Lower leg skin (tissue), 4 donors: ENCODE measurements around the gene PXYLP1. TPM values are rescaled to one million over a fixed set of nuclear protein-coding genes. Genes with fewer than 3 reads are reported as not detected.
A peak's percentile ranks its signal among the peaks of the same experiment; 100 is the strongest.

Source experiments
- DNase-seq, 2 donors: peaks; one replicate each; pipeline ENCODE4 v3.0.0-alpha.2; 2019; ENCODE audit warnings: low spot score in 2 of 2
- H3K4me3 ChIP-seq: fragments of 200-600 bp; sonication (generic); 2 replicates; pipeline ENCODE4 v1.5.1; 2017; ENCODE audit warnings: mild to moderate bottlenecking, low read depth; ENCODE audit not compliant: poor library complexity, severe bottlenecking
- CTCF ChIP-seq, 3 donors: fragments of 450-650 bp; IDR thresholded peaks; one replicate each; pipeline ENCODE4 v1.5.1; 2016; ENCODE audit warnings: antibody characterized with exemption in 3 of 3, mild to moderate bottlenecking in 3 of 3, moderate library complexity in 2 of 3
- POLR2A ChIP-seq, 2 donors: fragments of 450-650 bp; IDR thresholded peaks; one replicate each; pipeline ENCODE4 v1.6.1; 2016 to 2017; ENCODE audit warnings: antibody characterized with exemption in 2 of 2, mild to moderate bottlenecking in 1 of 2, moderate library complexity in 1 of 2
- WGBS, 2 donors: methylation state at CpG; one replicate each; pipeline ENCODE4 v1.1.5; 2018; 5-methylcytosine and 5-hydroxymethylcytosine counted together
- intact Hi-C: fragments of 100-400 bp; cut with DNase I; formaldehyde crosslinking; loops from one replicate; pipeline ENCODE4 v1.15.0; 2023; ENCODE audit warnings: low total_unique reads
- total RNA-seq, 4 donors: library from RNA; depleted of rRNA; stranded (reverse); fragments of >200 nt; gene quantifications; one replicate each; pipeline ENCODE4 v1.1.0, GENCODE V29; 2016

Gene PXYLP1
- total RNA-seq, 4 donors from 2014 or later, result 8.8 to 14.5 (median 10.2) TPM

DNA sequence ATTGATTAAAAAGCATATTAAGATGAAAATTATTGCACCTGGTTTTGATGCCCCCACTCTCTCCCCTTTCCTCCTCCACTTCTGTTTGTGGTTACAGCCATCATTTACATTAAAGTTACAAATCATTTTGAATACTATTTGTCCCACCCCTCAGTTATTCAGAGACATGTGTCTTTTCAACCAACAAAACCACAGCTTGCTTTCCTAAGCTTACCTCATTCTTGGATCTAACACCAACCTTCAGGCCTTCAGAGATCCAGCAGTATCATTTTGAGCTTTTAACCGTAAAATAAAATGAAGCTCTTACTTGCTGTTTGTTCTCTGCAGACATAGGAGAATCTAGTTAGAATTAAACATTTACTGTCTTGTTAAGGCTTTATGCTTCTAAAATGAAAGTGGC lies 4.7 kb downstream of the PXYLP1 start:
- intact Hi-C loops, result no loop called here

GRCh38 chr3:141237701-141238521 lies 6.3 kb downstream of the PXYLP1 start:
- DNase-seq, result peak in 1 of 2 donors; percentile 76
- WGBS, 2 donors, result 63 to 71% methylated on average over 14 of the region's 14 CpGs
- H3K4me3 ChIP-seq, result no peak overlapping the region
- TF ChIP-seq POLR2A (IDR thresholded peaks at IDR 0.05) (no peak), CTCF (IDR thresholded peaks at IDR 0.05) (no peak)
- intact Hi-C loops, result no loop called here

More for the DNA sequence above, 4.7 kb downstream of the PXYLP1 start:
- no peak for TF ChIP-seq POLR2A (IDR thresholded peaks at IDR 0.05)
- no peak for TF ChIP-seq CTCF (IDR thresholded peaks at IDR 0.05)
- no peak overlapping the region for H3K4me3 ChIP-seq
- 82 to 84% methylated on average over 1 of the region's 1 CpG for WGBS, 2 donors
- no peak for DNase-seq

GRCh38 chr3:141239511-141240281 lies 8.1 kb downstream of the PXYLP1 start:
- 55 to 56% methylated on average over 5 of the region's 5 CpGs for WGBS, 2 donors
- intact Hi-C loops, result no loop called here
- DNase-seq, result peak in 1 of 2 donors; percentile 26
- no peak overlapping the region for H3K4me3 ChIP-seq
- no peak for TF ChIP-seq POLR2A (IDR thresholded peaks at IDR 0.05)
- TF ChIP-seq CTCF (IDR thresholded peaks at IDR 0.05), result no peak

DNA sequence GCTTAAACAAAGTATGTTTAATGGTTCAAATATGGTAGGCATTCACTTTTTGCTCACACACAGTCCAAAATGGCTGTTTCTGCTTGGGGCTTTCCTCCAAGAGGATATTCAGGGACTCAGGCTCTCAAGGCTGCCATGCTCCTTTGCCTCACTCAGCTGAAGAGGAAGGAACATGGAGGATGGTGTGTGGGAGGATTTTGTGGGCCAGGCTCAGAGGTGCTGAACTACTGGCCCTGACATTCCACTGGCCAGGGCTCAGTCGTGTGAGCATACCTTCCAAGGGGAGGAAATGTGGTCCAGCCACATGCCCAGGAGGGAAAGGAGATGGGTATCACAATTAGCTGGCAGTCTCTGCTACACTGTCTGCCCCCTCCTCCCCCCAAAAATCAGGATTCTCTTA lies 8.7 kb downstream of the PXYLP1 start:
- peak in 1 of 2 donors; percentile 66 for DNase-seq
- no peak overlapping the region for H3K4me3 ChIP-seq
- 70 to 81% methylated on average over 1 of the region's 1 CpG for WGBS, 2 donors

More for the DNA sequence above, 8.7 kb downstream of the PXYLP1 start:
- intact Hi-C loops, result no loop called here
- TF ChIP-seq POLR2A (IDR thresholded peaks at IDR 0.05) (no peak), CTCF (IDR thresholded peaks at IDR 0.05) (no peak)
